Adrenal gland (tissue), 5 donors: Measurements from ENCODE around the gene DNAI7.

Experiments used
- POLR2A ChIP-seq, 2 donors: fragments of 450-650 bp; IDR thresholded peaks; one replicate each; pipeline ENCODE4 v1.6.1; 2017; ENCODE audit warnings: antibody characterized with exemption in 2 of 2, mild to moderate bottlenecking in 2 of 2, moderate library complexity in 1 of 2
- TF ChIP-seq, protein P1 (sequence below), 6 experiments: fragments of 450-650 bp in 4 of 6; fragments of 200-600 bp in 2 of 6; sonication (generic) in 1 of 6; IDR thresholded peaks; 1 replicate in 5 of 6; 2 replicates in 1 of 6; pipeline versions ENCODE4 v1.5.1 to v1.8.0; 2016 to 2021; ENCODE audit warnings: antibody characterized with exemption in 6 of 6, mild to moderate bottlenecking in 2 of 6, moderate library complexity in 1 of 6
- donor health status: DM: no; HTN: no; CAD: no.

DNA sequence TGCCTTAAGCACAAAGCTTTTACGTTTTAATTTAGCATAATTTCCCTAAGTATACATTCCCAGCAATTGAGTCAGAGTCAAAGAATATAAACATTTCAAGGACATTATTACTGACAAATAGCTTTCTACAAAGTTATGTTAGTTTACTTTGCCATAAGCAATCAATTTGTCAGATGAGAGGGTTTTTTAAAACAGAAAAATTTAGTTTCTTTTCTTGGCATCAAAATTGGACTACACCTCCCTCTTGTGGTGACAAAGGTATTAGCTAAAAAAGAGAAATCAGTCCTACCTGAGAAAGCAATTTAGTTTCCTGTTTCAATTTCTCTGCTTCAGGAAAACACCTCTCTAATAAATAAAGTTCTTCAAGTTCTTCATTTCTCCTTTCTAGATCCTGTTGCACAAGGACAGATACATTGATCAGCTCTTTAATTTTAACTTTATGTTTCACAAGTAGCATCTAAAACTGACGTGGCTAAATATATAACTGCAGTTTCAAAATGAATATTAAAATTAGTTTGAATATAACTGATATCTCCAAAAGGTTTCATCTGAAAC lies 39.9 kb downstream of the DNAI7 start:
- no peak for TF ChIP-seq POLR2A (IDR thresholded peaks at IDR 0.05)
- TF ChIP-seq, protein P1, sequence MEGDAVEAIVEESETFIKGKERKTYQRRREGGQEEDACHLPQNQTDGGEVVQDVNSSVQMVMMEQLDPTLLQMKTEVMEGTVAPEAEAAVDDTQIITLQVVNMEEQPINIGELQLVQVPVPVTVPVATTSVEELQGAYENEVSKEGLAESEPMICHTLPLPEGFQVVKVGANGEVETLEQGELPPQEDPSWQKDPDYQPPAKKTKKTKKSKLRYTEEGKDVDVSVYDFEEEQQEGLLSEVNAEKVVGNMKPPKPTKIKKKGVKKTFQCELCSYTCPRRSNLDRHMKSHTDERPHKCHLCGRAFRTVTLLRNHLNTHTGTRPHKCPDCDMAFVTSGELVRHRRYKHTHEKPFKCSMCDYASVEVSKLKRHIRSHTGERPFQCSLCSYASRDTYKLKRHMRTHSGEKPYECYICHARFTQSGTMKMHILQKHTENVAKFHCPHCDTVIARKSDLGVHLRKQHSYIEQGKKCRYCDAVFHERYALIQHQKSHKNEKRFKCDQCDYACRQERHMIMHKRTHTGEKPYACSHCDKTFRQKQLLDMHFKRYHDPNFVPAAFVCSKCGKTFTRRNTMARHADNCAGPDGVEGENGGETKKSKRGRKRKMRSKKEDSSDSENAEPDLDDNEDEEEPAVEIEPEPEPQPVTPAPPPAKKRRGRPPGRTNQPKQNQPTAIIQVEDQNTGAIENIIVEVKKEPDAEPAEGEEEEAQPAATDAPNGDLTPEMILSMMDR (IDR thresholded peaks at IDR 0.05): peak; percentile 48 to 66 (median 54)
